CD14-positive monocyte (primary cell): ENCODE data around the gene KCNJ11. TPM values are rescaled to one million over a fixed set of nuclear protein-coding genes. Genes with fewer than 3 reads are reported as not detected.
A peak's percentile ranks its signal among the peaks of the same experiment; 100 is the strongest.

ENCODE experiments used
- DNase-seq, 3 donors: peaks; one replicate each; pipeline ENCODE4 v3.0.0-alpha.2; 2011 to 2022
- H2AFZ ChIP-seq: 2 replicates; pipeline ENCODE4 v1.6.0; 2012; ENCODE audit warnings: mild to moderate bottlenecking, low read depth, low read length, inconsistent platforms; ENCODE audit not compliant: insufficient read depth, poor library complexity, severe bottlenecking
- H3K27ac ChIP-seq, 2 donors: 1 replicate in 1 of 2; 2 replicates in 1 of 2; pipeline ENCODE4 v1.5.1; 2012 to 2013; ENCODE audit warnings: low read length in 2 of 2, control low read depth in 1 of 2, inconsistent platforms in 1 of 2, low read depth in 1 of 2, mild to moderate bottlenecking in 1 of 2
- H3K27me3 ChIP-seq, 2 donors: one replicate each; pipeline versions ENCODE4 v1.6.0 to v1.6.1; 2011 to 2013; ENCODE audit warnings: low read length in 2 of 2; ENCODE audit not compliant: control insufficient read depth in 2 of 2, insufficient read depth in 2 of 2
- H3K36me3 ChIP-seq, 2 donors: replicated peaks in 1 of 2; 1 replicate in 1 of 2; 2 replicates in 1 of 2; pipeline versions ENCODE4 v1.5.1 to v1.6.1; 2012 to 2013; ENCODE audit warnings: low read length in 2 of 2, control low read depth in 1 of 2, inconsistent platforms in 1 of 2, mild to moderate bottlenecking in 1 of 2; ENCODE audit not compliant: insufficient read depth in 2 of 2, control insufficient read depth in 1 of 2
- H3K4me1 ChIP-seq, 2 donors: 1 replicate in 1 of 2; 2 replicates in 1 of 2; pipeline versions ENCODE4 v1.5.1 to v1.6.1; 2012 to 2013; ENCODE audit warnings: low read length in 2 of 2, control low read depth in 1 of 2, inconsistent platforms in 1 of 2, mild to moderate bottlenecking in 1 of 2, moderate library complexity in 1 of 2; ENCODE audit not compliant: insufficient read depth in 2 of 2, control insufficient read depth in 1 of 2
- H3K4me2 ChIP-seq: replicated peaks from 2 replicates; pipeline ENCODE3; 2012; ENCODE audit warnings: low read length, moderate library complexity, mild to moderate bottlenecking; ENCODE audit not compliant: poor library complexity, severe bottlenecking; ENCODE audit errors: extremely low read depth
- H3K4me3 ChIP-seq, 3 experiments: fragments of 200-600 bp in 1 of 3; sonication (generic) in 1 of 3; replicated peaks in 1 of 3; 1 replicate in 2 of 3; 2 replicates in 1 of 3; pipeline ENCODE4 v1.5.1; 2011 to 2013; ENCODE audit warnings: low read length in 3 of 3, mild to moderate bottlenecking in 3 of 3, control low read depth in 2 of 3, low read depth in 2 of 3, inconsistent platforms in 1 of 3, moderate library complexity in 1 of 3
- H3K79me2 ChIP-seq: 2 replicates; pipeline ENCODE4 v1.6.0; 2012; ENCODE audit warnings: mild to moderate bottlenecking, control low read depth, inconsistent platforms, low read length, moderate library complexity; ENCODE audit not compliant: insufficient read depth
- H3K9ac ChIP-seq: 2 replicates; pipeline ENCODE4 v1.6.0; 2017; ENCODE audit warnings: low read length, mild to moderate bottlenecking; ENCODE audit not compliant: insufficient read depth, poor library complexity, severe bottlenecking
- H3K9me3 ChIP-seq, 2 donors: replicated peaks in 1 of 2; 1 replicate in 1 of 2; 2 replicates in 1 of 2; pipeline versions ENCODE4 v1.5.1 to v1.6.1; 2012 to 2013; ENCODE audit warnings: low read length in 2 of 2, control low read depth in 1 of 2; ENCODE audit not compliant: control insufficient read depth in 1 of 2, insufficient read depth in 1 of 2
- H4K20me1 ChIP-seq: 2 replicates; pipeline ENCODE4 v1.6.0; 2012; ENCODE audit warnings: mild to moderate bottlenecking, low read length, control low read depth, moderate library complexity; ENCODE audit not compliant: insufficient read depth
- H3K27ac Mint-ChIP-seq, 7 donors: one replicate each; pipeline ENCODE4 v1.8.0; 2020; ENCODE audit warnings: mild to moderate bottlenecking in 7 of 7, mixed read lengths in 7 of 7, moderate library complexity in 6 of 7, inconsistent platforms in 2 of 7
- H3K27me3 Mint-ChIP-seq, 3 donors: one replicate each; pipeline ENCODE4 v1.8.0; 2021 to 2022; ENCODE audit warnings: low read depth in 3 of 3, mild to moderate bottlenecking in 3 of 3, mixed read lengths in 3 of 3, moderate library complexity in 3 of 3, inconsistent platforms in 1 of 3
- H3K36me3 Mint-ChIP-seq, 2 donors: one replicate each; pipeline ENCODE4 v1.8.0; 2020; ENCODE audit warnings: mixed read lengths in 2 of 2, inconsistent platforms in 1 of 2, mild to moderate bottlenecking in 1 of 2
- H3K4me1 Mint-ChIP-seq: one replicate; pipeline ENCODE4 v1.8.0; 2020; ENCODE audit warnings: mild to moderate bottlenecking, mixed read lengths
- H3K4me3 Mint-ChIP-seq, 2 donors: one replicate each; pipeline ENCODE4 v1.8.0; 2020; ENCODE audit warnings: mild to moderate bottlenecking in 2 of 2, mixed read lengths in 2 of 2, moderate library complexity in 1 of 2
- H3K9me3 Mint-ChIP-seq, 7 donors: one replicate each; pipeline ENCODE4 v1.8.0; 2020 to 2022; ENCODE audit warnings: mixed read lengths in 7 of 7, mild to moderate bottlenecking in 6 of 7, moderate library complexity in 6 of 7, inconsistent platforms in 2 of 7
- CTCF ChIP-seq: fragments of 200-600 bp; IDR thresholded peaks from one replicate; pipeline ENCODE4 v1.8.0; 2022; ENCODE audit warnings: antibody characterized with exemption, mild to moderate bottlenecking
- WGBS: methylation state at CpG from one replicate; pipeline ENCODE4 v1.1.5; 2013; ENCODE audit warnings: missing lambda C conversion rate; ENCODE audit not compliant: insufficient coverage; 5-methylcytosine and 5-hydroxymethylcytosine counted together
- intact Hi-C, 2 donors: fragments of 100-400 bp; cut with micrococcal nuclease; formaldehyde crosslinking; loops; one replicate each; pipeline versions ENCODE4 v1.15.0 to v1.15.1; 2023
- polyA plus RNA-seq, 3 donors: library from polyadenylated mRNA; depleted of rRNA in 1 of 3; unstranded in 2 of 3; stranded (reverse) in 1 of 3; fragments of 300-500 nt in 2 of 3; fragments of >200 nt in 1 of 3; fragmentation: Illumina TruSeq in 2 of 3; gene quantifications; 1 replicate in 2 of 3; 2 replicates in 1 of 3; pipeline ENCODE4 v1.2.3, GENCODE V29; 2012 to 2021

KCNJ11 gene
- polyA plus RNA-seq, 3 donors: 0.09 TPM; not detected in 2

DNA sequence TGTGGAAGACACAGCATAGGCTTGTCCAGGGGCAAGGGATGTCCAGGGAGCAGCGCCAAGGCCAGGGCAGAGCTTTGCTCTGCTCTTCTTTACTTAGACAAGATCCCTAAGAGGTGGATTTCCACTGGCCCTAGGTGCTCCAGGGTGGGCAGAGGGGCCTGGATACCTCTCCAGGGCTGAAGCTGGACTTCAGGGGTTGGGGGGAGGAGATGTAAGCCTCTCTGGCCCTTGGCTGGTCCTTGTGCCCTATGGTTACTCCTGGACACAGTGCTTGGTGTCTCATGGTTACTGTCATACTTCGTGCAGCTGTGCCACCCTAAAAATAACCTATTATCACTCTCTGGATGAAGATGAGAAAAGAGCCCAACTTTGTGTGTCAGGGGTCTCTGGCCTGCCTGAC lies 12.9 kb upstream of the KCNJ11 start:
- intact Hi-C loops: no loop called here
- Mint-ChIP-seq H3K4me3 (no peak overlapping the region), H3K9me3 (peaks cover 0 to 1% (median 0%) of the 10 kb centered on the region in 7 donors), H3K4me1 (peaks cover 3% of the 10 kb centered on the region), H3K27ac (no peak overlapping the region), H3K27me3 (peaks cover 0 to 8% (median 1%) of the 10 kb centered on the region in 3 donors), H3K36me3 (no peaks in the 10 kb centered on the region)
- WGBS: no CpG with 5 or more reads among the region's 2 CpGs
- H3K4me3 ChIP-seq: no peak overlapping the region
- peak overlapping the region; percentile 50 for H2AFZ ChIP-seq
- DNase-seq: no peak
- H3K9ac ChIP-seq: no peak overlapping the region
- no peaks in the 10 kb centered on the region for H3K4me1 ChIP-seq
- H3K36me3 ChIP-seq: no peaks in the 10 kb centered on the region
- H3K4me2 ChIP-seq: no peak overlapping the region
- no peaks in the 10 kb centered on the region for H3K9me3 ChIP-seq
- H3K27me3 ChIP-seq: no peaks in the 10 kb centered on the region
- no peaks in the 10 kb centered on the region for H3K79me2 ChIP-seq
- H4K20me1 ChIP-seq: no peaks in the 10 kb centered on the region
- H3K27ac ChIP-seq: no peak overlapping the region
- TF ChIP-seq CTCF: no peak

DNA sequence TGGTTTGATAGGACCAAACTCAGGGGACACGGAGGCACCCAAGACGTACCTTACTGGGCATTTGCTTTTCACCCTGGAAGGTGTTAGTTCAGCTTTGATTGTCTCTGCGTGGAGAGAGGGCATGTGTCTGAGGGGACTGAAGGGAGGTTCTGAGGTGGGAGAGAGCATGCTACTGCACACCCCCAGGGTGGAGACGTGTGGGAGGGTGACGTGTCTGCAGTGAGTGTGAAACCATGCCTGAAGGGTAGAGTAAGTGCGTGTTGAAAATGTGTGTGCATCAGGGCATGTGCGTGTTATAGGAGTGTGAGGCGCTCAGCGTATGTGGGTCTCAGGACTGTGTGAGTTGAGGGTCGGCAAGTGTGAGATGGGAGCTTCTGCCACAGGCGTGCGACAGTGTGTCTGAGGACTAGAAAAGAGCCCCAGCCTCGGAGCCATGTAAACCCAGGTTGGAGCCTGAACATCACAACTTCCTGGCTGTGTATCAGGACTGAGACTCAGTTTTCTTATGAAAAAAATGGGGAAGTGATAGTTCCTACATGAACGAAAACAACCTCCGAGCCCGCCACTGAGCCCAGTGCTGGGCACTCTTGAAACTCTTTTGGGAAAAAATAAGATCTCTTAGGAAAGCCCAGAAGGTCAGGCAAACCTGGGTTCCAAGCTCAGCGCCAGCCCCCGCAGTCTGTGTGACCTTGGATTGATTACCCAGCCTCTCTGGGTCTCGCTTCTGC lies 11.8 kb upstream of the KCNJ11 start:
- no peaks in the 10 kb centered on the region for H3K27me3 ChIP-seq
- H3K4me1 ChIP-seq: no peaks in the 10 kb centered on the region
- no peaks in the 10 kb centered on the region for H3K36me3 ChIP-seq
- no peak overlapping the region for H3K9ac ChIP-seq
- H3K9me3 ChIP-seq: no peaks in the 10 kb centered on the region
- no peak overlapping the region for H3K27ac ChIP-seq
- no peaks in the 10 kb centered on the region for H3K79me2 ChIP-seq
- no peaks in the 10 kb centered on the region for H3K36me3 Mint-ChIP-seq
- 72% methylated on average over 16 of the region's 19 CpGs for WGBS
- peaks cover 0 to 1% (median 0%) of the 10 kb centered on the region in 7 donors for H3K9me3 Mint-ChIP-seq
- no peaks in the 10 kb centered on the region for H3K4me1 Mint-ChIP-seq
- H3K27ac Mint-ChIP-seq: peak overlapping the region in 1 of 7 donors; percentile 46
- no peak overlapping the region for H3K4me2 ChIP-seq
- intact Hi-C loops: no loop called here
- no peak for DNase-seq
- peaks cover 0 to 8% (median 0%) of the 10 kb centered on the region in 3 donors for H3K27me3 Mint-ChIP-seq
- no peak for TF ChIP-seq CTCF
- H3K4me3 Mint-ChIP-seq: peak overlapping the region; percentile 12 to 28
- H3K4me3 ChIP-seq: no peak overlapping the region
- H2AFZ ChIP-seq: peak overlapping the region; percentile 50
- H4K20me1 ChIP-seq: no peaks in the 10 kb centered on the region
